A549 (cell line): ENCODE data around the gene MADD.

ENCODE experiments used
- CTCF ChIP-seq: fragments of >200 bp; sonication (Bioruptor Twin); formaldehyde crosslinking; IDR thresholded peaks from 3 replicates; pipeline ENCODE4 v1.5.1; 2016
- E2F6 ChIP-seq: IDR thresholded peaks from 2 replicates; pipeline ENCODE4 v1.6.1; 2012; ENCODE audit warnings: low read depth, borderline replicate concordance
- JUN ChIP-seq, 2 experiments: fragments of >200 bp; sonication (Bioruptor Twin); formaldehyde crosslinking; IDR thresholded peaks; 2 replicates in 1 of 2; 3 replicates in 1 of 2; pipeline ENCODE4 v1.6.1; 2016 to 2017
- MAX ChIP-seq: IDR thresholded peaks from 2 replicates; pipeline ENCODE4 v1.6.1; 2012
- POLR2A ChIP-seq: IDR thresholded peaks from 2 replicates; pipeline ENCODE4 v1.6.1; 2012; ENCODE audit warnings: mild to moderate bottlenecking, low read length
- SREBF2 ChIP-seq: fragments of 450-650 bp; IDR thresholded peaks from 2 replicates; pipeline ENCODE4 v1.6.1; 2014; ENCODE audit warnings: mild to moderate bottlenecking, moderate library complexity

GRCh38 chr11:47378836-47379170 is 108.9 kb downstream of the MADD start:
- no peak for TF ChIP-seq E2F6
- TF ChIP-seq SREBF2, result no peak
- TF ChIP-seq POLR2A, result no peak
- TF ChIP-seq CTCF, result no peak
- no peak for TF ChIP-seq JUN (IDR thresholded peaks at IDR 0.05)
- no peak for TF ChIP-seq MAX
